GM21723 (cell line): ENCODE results near the gene WNT2B.

Source experiments
- ATAC-seq: cut with Tn5 transposase; IDR thresholded peaks from one replicate; pipeline ENCODE4 v1.9.1; 2021; ENCODE audit warnings: mild to moderate bottlenecking, moderate library complexity; ENCODE audit not compliant: unreplicated experiment

WNT2B gene

DNA sequence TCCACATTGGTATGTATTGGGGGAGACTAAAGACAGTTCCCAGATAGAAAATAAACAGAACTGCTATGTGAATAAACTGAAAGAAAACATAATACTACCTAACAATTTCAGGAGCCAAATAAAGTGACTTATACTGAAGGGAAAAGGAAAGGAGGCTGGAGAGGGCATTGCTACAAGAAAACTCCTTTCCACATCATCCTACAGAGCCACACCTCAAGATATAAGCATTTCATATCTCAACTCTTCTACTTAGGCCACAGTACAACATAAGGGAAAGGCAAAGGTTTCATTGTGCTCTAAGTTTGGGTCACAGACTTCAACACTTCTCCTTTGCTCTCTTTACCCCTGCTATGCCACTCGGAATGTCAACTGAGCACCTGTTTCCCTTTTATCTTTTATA lies 55.3 kb downstream of the WNT2B start:
- ATAC-seq: no peak

DNA sequence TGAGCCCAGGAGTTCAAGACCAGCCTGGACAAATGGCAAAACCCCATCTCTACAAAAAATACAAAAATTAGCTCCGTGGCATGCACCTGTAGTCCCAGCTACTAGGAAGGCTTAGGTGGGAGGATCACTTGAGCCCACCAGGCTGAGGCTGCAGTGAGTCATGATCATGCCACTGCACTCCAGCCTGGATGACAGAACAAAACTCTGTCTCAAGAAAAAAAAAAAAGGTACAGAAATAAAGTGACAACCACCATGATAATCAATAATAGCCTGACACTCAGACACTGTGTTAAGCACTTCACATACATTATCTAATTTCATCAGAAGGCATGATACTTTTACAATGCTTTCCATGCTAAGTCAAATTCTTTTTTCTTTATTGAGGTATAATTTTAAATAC lies 57.0 kb downstream of the WNT2B start:
- no peak for ATAC-seq

DNA sequence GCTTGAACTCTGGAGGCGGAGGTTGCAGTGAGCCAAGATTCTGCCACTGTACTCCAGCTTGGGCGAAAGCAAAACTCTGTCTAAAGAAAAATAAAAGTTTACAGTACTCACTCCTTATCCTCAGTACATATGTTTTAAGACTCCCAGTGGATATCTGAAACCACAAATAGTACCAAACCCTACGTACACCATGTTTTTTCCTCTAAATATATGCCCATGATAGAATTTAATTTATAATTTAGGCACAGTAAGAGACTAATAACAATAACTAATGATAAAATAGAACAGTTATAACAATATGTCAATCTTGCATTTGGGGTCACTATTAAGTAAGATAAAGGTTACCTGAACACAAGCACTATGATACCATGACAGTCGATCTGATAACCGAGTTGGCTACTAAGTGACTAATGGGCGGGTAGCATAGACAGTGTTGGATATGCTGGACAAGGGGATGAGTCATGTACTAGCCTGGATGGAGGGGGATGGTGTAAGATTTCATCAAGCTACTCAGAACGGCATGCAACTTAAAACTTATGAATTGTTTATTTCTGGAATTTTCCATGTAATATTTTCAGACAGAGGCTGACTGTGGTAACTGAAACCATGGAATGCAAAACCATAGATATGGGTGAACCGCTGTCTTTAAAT lies 66.5 kb downstream of the WNT2B start:
- no peak for ATAC-seq

- no peak for ATAC-seq
These were observed 67.5 kb downstream of the WNT2B start for GRCh38 chr1:112576240-112576639.
